Measurements from ENCODE around the gene TMEM50B.

GRCh38 chr21:33470701-33471100 is 9.1 kb downstream of the TMEM50B start:
- TF ChIP-seq CTCF (IDR thresholded peaks at IDR 0.05; ENCODE audit: low read length) (no peak), EZH2phosphoT487 (IDR thresholded peaks at IDR 0.05; ENCODE audit: low read length) (no peak), EZH2 (optimal IDR thresholded peaks at IDR 0.05; ENCODE audit: low read depth, low read length) (no peak)
